HG02571 (cell line): ENCODE results near the gene COL6A1.
"Not testable (repeated sequence)": the region's sequence is repeated elsewhere in the genome, so short reads cannot be mapped to it uniquely, and the experiment has no call there.

Experiments
- ATAC-seq: cut with Tn5 transposase; IDR thresholded peaks from one replicate; pipeline ENCODE4 v1.9.1; 2021; ENCODE audit warnings: mild to moderate bottlenecking, moderate library complexity; ENCODE audit not compliant: unreplicated experiment

Gene COL6A1

DNA sequence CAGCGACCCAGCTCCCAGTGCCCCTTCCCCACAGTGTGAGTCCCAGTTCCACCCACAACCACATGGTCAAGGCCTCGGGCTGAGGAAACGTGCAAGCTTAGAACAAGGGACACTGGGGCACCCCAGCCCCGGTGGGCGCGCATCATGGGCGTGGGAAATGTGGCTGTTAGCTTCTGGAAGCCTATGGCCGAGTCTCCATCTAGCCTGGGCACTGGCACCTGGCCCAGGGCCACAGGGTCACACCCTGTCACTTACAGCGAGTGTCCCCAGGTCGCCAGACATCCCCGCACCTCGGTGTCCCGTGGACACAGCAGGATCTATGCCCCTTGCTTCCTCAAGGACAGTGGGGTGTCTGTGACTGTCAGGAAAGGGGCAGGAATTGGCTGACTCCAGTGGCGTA, 37.0 kb upstream of the COL6A1 start:
- no peak for ATAC-seq

DNA sequence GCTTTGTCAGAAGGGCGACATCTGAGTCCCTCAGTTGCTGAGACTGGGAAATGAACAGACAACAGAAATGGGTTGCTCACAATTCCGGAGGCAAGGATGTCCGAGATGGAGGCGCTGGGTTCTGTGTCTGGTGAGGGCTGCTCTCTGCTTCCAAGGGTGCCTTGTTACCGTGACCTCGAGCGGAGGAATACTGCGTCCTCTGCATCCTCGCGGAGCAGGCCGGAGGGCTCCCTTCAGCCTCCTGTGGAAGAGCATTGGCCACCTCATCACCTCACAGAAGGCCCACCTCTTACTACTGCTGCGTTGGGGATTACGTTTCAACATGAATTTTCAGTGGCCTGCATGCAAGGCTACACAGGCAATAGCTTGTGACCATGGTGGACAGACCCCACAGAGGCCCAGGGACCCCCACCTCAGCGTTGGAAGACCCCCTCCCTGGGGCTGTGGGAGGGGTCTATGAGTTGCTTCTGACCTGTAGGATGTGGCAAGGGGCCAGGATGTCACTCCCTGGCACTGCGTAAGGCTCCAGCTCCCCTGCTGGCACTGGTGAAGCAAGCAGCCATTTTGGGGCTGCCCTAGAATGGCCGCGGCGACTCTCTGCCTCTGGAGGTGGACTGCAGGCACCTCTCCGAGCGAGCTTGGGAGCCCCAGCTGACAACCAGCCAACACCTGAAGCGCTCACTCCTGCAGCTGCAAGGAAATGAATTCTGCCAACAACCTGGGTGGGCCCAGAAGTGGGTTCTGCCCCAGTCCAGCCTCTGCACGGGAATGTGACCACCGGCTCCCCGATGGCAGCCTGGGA, 36.3 kb upstream of the COL6A1 start:
- ATAC-seq, result no peak

DNA sequence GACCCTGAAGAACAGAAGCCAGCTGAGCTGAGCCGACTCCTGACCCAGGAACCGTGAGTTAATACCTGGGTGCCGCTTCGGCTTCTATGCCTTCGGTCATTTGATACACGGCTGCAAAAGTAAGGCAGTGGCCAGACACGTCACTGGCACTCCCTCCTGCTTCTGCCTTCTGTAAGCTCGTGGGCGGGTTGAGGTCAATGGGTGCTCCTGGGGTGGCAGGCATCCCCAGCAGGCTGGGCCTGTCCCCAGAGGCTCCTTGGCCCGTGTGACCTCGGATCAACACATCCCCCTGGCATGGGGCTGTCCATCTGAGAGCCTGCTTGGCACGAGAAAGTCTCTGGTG, 35.7 kb upstream of the COL6A1 start:
- ATAC-seq, result no peak

DNA sequence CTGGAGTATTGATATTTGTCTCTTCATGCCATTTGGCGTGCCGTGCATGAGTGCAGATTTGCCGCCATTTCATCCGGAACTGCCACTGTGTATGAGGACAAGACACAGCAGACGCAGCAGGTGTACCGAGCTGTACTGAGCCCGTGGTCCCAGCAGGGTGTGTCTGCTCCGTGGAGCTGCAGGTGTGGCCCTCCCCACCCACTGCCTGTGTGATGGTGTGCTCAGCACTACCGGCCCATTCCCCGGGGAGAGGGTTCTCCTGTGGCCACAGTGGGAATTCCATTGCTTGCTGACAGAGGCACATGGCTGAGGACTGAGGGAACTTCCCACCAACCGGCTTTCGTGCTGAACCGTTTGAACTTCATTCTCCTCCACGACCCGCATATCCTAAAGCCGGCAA, 34.3 kb upstream of the COL6A1 start:
- no peak for ATAC-seq

DNA sequence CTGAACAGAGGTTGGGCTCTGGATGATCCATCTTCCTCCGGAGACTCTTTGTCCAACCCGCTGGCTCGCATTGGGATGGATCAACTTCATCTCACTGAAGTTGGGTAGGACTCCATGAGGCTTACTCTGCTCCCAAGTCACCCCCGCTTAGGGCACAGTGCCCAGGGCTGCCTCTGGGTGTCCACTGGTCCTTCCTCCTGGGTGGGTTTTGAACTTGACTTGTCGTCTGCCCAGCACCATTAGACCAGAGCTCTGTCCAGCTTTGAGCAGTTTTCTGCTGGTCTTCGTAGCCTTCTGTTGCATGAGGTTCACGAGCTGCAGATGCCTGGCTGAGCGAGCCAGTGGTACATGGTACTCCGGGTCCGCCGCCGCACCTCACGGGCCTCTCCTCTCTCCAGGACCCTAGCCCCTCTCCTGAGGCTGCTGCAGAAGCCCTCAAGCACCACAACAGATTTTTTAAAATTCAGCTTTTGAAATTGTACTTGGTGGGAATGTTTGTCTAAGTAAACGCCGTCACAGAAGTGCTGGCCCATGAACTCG, 33.8 kb upstream of the COL6A1 start:
- ATAC-seq, result no peak

DNA sequence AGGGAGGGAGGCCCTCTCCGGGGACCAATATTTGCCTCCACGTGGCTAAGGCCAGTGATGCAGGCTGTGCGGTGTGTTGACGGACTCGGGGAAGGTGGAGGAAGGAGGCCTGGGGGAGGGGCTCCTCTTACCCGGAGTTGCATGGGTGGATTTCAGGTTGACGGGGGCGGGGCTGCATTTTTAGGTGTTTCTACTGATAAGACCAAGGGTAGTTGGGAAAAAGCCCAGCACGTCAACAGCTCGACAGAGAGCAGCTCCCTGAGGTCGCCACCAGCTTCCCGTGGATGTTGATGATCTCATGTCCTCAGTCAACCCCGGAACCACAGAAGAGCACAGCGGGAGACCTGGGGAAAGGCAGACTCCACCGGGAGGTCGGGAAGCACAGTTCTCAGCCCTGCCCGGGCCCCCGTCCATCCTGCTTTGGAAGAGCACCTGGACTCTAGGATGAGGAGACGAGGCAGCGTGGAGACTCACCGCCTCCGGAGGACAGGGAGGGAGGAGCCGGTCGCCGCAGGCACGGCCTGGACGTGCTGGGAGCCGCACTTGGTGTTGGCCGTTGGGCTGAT, 32.9 kb upstream of the COL6A1 start:
- ATAC-seq, result no peak

DNA sequence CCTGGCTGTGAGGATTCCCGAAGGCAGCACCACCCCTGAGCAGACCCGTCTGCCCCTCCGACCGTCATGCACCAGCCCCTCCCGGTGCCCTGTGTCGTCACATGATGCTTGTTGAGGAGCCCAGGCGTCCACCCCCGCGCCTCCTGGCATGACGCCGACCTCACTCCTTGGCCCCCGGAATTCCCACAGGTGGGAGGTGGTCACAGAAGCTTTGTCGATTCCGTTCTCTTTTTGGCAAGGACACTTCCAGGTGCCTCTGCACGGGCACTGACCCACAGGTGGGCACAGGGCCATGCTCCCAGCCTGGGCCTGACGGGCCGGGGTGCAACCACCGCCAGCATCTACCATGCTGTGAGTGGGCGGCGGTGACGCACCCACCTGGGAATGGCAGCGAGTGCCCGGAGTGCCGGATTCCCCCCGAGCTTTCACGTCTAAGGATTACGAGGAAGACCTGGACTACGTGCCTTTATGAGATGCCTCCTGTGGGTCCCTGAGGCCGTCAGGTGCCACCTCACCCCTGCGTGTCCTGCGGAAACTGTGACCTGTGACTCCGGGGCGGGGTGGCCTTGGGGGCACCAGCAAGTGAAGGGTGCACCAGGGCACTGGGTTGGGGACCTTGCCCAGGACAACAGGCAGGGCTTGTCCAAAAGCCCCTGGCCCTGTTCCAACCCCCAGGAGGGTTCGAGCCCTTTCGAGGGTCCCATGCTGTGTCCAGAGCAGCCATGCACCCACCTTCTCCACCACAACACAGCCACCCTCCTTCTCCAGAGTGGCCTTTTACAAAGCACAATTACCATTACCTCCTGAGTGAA, 31.4 kb upstream of the COL6A1 start:
- no peak for ATAC-seq

DNA sequence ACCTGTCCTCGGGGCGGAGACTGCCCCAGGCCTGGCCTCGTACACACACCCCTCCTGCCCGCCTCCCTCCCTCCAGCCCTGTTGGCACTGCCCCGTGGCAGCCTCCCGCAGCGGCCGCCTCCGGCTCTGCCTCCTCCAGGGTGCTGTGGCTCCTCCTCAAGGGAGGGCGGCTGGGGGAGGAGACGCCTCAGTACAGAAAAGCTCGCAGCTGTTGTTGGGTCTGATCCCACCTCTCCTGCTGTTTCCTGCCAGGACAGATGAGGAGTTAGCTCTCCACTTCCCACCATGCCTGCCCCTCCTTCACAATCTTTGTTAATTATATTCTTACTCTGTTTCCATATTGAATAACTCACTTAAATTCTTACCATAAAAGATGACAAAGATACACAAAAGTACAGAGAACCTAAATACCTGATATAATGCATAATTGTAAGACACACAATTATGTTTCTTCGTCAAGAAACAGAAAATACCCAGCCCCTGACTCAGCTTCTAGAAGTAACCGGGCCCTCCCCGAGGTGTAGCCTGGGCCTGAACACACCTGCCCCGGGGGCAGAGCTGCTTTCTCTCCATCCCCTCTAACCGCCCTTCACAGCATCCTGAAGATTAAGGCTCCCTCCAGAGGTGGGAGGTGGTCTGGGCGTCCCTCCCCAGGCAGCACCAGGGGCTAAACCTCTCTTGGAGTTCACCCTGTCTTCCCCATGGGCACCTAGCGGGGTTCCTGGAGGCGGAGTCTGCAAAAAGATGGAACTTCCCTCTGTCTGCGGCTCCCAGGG, 30.6 kb upstream of the COL6A1 start:
- ATAC-seq, result no peak

DNA sequence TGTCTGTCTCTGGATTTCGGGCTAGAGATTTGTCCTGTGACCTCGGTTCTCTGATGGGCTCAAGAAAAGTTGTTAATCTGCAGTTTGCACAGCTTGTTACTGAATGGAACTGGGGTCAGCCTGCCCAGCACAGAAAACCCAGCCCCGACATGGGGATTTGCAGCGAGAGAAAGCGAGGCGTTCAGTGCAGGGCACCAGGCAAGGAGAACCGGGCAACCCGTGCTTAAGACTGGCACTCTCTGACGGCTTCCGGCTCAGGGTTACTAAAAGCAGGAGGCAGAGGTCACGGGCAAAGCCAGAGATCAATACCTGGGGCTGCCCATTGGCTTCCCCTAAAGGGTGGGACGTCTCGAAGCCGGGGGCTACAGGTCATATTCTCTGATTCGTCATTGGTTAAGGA, 29.9 kb upstream of the COL6A1 start:
- no peak for ATAC-seq

DNA sequence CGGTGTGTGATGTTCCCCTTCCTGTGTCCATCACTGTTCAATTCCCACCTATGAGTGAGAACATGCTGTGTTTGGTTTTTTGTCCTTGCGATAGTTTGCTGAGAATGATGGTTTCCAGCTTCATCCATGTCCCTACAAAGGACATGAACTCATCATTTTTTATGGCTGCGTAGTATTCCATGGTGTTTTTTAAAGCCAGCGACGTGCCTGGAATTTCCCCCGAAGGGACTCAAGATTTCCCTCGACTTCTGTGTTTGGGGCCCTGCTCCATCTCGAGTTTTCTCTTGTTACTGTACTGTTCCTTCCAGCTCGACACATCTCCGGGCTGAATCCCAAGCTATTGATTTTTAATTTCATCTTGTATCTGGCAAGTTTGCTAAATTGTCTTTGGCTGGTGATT, 29.0 kb upstream of the COL6A1 start:
- not testable (repeated sequence) for ATAC-seq

DNA sequence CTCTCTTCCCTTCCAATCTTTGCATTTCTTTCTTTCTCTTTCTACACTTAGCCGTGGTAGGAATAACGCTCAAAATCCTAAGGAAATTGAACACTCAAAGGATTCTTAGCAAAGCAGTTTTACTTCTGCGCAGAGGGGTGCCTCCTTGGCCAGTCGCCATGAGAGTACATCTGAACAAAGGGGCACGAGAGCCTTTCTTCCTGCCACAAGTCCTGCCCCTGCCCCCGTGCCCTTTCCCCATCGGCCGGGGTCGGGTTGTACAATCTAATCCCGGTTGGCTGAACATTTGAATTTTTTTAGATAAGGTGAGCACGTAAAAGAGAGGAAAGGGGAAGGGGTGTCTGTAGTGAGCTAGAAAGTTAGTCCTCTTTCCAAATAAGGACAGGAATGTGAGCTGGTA, 28.6 kb upstream of the COL6A1 start:
- no peak for ATAC-seq

DNA sequence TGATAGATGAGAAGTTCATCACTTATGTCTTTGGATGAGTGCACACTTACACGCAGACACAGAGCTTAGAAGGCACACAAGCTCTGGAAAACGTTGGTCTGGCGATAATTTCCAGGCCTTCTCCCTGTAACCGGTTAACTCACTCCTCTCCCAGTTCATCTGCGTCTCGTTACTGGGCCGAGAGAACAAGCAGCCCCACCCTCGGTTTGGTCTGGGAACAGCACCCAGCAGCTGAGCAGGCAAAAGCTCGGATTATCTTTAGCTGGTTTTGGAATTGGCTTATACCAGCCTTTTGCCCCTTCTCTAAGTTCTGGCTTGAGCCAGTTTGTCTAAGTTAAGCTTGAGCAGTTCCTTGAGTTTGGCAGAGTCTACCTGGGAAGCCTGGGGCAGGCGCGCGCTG, 27.3 kb upstream of the COL6A1 start:
- ATAC-seq, result no peak

DNA sequence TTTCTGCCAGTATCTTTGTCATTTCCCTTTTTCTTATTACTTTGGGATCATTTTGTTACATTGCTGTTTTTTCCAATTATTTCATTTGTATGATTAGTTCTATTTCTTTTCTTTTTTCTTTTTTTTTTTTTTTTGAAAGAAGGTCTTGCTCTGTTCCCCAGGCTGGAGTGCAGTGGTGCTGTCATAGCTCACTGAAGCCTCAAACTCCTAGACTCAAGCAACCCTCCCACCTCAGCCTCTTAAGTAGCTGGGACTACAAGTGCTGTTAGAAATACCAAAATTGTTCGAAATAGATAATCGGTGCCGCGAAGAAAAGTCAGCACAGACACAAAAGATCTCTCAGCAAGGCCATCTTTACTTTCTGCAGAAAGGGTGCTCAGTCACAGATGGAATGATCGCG, 26.6 kb upstream of the COL6A1 start:
- no peak for ATAC-seq

DNA sequence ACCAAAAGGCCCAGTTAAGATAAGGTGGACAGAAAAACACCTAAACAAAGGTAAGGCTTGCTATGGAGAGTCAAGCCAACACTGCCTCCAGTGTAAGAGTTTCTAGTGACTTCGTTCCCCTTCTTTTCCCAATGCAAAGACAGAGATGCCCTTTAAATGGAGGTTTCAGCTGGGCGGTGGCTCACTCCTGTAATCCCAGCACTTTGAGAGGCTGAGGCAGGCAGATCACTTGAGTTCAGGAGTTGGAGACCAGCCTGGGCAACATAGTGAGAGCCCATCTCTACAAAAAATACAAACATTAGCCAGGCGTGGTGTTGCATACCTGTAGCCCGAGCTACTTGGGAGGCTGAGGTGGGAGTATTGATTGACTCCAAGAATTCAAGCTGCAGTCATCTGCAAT, 24.0 kb upstream of the COL6A1 start:
- ATAC-seq, result no peak

DNA sequence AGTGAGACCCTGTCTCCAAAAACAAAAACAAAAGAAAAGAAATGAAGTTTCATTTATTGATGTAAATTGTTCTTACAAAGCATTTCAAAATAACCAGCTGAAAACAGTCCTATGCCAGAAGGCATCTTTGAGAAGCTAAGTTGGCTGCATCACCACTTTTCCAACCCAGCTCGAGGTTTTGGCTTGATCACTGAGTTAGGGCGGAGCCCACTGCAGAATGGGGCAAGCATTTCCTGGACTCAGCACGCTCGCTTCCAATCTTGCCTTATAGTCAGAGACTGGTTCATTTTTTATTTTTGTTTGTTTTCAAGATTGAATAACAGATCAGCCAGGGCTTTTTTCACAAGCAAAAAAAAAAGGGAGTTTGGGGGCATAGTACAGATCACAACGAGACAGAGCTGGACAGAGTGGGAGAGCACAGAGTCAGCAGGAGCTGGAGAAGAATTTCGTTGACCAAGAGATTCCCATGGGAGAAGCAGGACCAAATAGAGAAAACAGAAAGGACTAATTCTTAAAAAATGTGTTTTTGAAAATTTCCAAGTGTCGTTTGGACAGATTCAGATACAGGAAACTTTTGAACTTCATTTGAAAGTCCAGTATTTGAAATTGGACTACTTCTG, 23.5 kb upstream of the COL6A1 start:
- ATAC-seq, result no peak

DNA sequence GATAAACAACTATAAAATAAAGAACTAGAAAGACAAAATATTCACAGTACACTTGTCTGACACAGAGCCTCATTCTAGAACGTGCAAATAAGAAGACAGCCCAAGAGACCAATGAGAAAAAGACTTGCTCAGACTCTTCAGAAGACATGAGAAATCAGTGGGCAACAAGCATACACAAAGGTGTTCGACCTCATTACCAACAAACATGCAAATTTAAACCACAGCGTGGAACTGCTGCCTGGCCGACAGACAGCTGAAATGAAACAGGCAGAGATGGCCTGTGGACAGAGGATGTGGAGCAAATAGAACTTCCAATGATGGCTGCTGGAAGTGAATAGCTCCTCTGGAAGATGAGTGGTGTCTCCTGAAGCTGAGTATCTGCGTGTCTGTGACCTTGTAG, 22.4 kb upstream of the COL6A1 start:
- ATAC-seq, result no peak

DNA sequence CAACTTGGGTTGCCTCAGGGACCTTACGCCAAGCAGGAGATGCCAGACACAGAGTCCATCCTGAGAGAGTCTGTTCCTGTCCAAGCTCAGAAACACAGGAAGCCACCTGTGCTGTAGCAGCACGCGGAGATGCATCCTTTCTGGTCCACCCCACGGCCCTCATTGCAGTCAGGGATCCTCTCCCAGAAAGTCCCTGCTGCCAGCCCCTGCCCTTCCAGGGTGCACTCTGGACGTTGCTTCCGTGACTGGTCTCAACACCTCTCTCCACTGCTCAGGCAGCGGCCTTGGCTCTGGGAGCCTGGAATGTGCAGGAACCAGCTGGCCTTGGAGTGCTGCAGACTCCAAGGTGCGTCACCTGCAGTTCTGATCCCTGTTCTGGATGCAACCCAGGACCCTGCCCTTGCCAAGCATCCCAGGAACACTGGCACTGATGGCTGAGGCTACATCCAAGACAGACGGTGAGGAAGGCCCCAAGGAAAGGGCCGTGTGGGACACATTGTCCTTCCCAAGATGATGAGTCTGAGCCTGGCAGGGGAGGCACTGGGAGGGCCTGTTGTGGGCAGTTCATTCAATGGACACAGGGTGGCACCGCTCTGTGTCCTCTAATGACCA, 21.7 kb upstream of the COL6A1 start:
- ATAC-seq, result no peak

DNA sequence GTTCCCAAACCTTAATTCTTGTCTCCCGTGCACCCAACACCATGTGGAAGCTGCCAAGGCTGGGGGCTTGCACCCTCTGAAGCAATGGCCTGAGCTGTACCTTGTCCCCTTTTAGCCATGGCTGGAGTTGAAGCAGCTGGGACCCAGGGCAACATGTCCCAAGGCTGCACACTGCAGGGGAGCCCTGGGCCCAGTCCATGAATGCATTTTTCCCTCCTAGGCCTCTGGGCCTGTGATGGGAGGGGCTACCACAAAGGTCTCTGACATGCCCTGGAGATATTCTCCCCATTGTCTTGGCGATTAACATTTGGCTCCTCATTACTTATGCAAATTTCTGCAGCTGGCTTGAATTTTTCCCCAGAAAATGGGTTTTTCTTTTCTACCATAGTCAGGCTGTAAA, 20.2 kb upstream of the COL6A1 start:
- not testable (repeated sequence) for ATAC-seq

DNA sequence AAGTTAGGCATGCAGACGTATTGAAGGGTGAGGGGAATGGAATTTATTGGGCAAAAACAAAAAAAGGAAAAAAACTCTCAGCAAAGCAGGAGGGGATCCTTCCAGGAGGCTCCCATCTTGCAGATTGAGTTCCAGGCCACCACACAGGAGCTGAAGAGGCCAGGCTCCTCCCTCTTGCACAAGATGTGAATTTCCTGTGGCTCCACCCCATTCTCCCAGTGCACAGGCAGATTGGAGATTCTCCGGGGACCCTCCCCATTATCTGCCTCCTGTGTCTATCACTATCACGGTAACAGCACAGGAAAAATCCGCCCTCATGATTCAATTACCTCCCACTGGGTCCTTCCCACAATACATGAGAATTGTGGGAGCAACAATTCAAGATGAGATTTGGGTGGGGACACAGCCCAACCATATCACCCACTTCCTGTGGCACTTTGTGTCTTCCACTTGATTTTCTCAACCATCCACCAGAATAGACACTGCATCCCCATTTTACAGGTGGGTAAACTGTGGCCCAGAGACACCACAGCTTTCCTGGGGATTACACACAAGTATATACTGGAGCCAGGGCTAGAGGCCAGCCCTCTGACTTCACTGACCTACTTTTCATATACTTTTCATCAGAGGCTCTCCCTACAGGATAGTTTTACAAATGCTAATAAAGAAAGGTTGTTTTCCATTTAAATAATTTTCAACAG, 18.9 kb upstream of the COL6A1 start:
- ATAC-seq, result no peak

DNA sequence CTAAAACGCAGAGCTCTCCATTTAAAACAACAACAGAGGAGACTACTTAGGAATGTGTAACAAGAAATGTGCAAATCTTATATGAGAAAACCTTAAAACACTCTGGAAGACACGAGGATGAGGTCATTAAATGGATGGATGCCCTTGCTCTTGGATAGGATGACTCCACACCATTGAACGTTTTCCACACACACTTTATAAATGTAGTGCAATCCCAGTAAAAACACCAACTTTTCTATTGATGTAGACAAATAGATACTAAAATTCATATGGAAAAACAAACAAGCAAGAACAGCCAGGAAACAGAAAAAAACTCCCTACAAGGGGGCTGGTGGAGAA, 18.4 kb upstream of the COL6A1 start:
- ATAC-seq, result no peak
